ENCODE data around the gene CCT6A.
"Not testable (repeated sequence)": the region's sequence is repeated elsewhere in the genome, so short reads cannot be mapped to it uniquely, and the experiment has no call there.

CCT6A gene

DNA sequence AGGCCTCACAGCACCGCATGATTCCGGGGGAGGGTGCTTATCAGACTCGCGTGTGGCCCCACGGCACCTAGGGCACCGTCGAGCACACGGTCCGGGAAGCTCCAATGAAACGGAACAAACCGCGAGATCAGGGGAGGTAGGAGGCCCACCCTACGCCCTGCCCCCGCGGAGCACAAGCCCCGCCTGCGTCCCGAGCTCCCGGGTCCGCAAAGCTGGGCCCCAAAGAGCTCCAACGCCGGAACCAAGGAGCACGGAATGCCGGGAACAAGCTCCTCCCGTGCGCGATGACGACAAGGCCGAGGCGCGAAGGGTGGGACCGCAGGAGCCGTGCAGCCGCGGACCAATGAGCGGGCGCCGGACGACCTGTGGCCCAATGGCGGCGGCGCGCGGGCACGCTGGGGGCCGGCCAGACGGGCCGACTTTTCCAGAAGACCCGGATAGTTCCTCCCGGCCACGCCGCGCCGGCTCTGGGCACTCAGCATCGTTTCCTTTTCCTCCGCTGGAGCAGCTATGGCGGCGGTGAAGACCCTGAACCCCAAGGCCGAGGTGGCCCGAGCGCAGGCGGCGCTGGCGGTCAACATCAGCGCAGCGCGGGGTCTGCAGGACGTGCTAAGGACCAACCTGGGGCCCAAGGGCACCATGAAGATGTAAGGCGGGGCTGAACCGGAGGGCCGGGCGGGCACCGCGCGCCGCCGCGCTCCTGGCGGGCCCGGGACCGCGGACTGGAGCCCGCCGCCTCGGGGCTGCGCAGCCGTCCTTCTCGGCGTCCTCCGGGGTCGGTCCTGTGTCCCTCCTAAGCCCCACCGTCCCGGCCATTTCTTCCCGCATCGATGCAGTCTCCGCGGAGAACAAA lies at the start of gene CCT6A, which contains the start of gene PSPH:
Gene CCT6A (plus strand): TSS at position 427 of the 853 bp plus-strand sequence. CDS start 84 bp downstream, at position 511.
Gene PSPH (minus strand): TSS at position 106 of the 853 bp plus-strand sequence. CDS start 30,232 bp downstream, outside the sequence.
- DNase-seq = peak; percentile 98 to 99

GRCh38 chr7:56003749-56004148 lies 47.8 kb upstream of the CCT6A start:
- DNase-seq = no peak

GRCh38 chr7:56007167-56007652 lies 44.4 kb upstream of the CCT6A start:
- no peak for DNase-seq

DNA sequence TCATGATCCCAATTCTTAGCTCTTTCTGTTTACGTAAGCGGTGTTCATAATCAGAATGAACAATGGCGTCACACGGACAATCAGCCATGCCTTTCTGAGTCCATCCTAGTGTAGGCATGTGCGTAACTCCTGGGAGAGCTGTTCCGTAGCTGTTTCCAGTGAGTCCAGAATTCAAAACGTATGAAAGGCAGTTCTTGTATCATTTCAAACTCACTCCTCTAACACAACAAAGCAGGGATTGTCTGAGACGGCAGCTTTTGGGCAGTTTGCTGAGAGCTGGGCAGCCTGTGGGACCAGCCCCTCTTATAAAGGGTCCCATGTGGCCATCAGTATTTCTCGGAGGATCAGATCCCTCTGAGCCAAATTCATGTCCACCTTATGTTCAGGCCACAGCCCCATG lies 43.7 kb upstream of the CCT6A start:
- DNase-seq = no peak

GRCh38 chr7:56009695-56010094 lies 41.9 kb upstream of the CCT6A start:
- DNase-seq = no peak

GRCh38 chr7:56017015-56017414 lies 34.5 kb upstream of the CCT6A start:
- not testable (repeated sequence) for DNase-seq

- DNase-seq = no peak
These were observed 32.1 kb upstream of the CCT6A start for GRCh38 chr7:56019501-56019900.

DNA sequence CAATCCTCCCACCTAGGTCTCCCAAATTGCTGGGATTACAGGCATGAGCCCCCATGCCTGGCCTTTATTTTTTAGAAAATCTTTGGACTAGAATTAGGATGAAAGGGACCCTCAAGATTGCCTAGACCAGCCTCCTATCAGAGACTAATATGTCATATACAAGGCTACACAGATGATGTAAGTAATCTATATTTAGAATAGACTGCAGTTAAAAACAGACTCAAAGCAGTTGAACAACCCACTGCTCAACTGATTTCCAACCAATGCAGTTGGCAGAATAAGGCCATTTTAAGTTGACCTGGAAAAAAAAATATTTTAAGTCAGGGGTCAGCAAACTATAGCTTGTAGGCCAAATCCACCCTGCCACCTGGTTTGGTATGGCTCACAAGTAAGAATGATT lies 28.1 kb upstream of the CCT6A start:
- no peak for DNase-seq

GRCh38 chr7:56026538-56026937 lies 25.0 kb upstream of the CCT6A start:
- no peak for DNase-seq

DNA sequence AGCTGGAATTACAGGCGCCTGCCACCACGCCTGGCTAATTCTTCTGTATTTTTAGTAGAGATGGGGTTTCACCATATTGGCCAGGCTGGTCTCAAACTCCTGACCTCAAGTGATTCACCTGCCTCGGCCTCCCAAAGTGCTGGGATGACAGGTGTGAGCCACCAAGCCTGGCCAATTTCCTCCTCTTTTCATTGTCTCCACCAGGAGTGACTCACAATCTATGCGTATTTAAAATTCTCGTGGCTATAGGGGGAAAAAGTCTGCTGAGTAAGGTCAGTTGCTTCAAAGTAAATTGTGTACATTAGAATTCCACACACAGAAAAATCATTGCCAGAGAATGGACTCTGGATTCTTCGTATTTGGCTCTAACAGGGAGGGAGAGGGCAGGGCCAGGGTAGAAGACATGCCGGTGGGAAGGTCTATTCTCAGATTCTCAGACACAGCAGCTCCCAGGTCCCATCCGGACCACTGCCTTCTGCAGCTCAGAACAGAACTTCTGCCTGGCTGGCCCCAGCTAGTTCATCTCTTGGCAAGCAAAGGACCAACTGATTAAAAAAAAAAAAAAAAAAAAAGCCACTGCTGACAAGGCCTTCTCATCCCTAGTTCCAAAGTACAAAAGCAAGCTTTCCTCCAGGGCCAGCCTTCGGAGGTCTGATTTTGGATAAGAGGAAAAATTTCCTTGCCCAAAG lies 22.5 kb upstream of the CCT6A start:
- DNase-seq = no peak

- no peak for DNase-seq
These were observed 21.2 kb upstream of the CCT6A start for GRCh38 chr7:56030340-56030739.

GRCh38 chr7:56031556-56031955 lies 20.0 kb upstream of the CCT6A start:
- DNase-seq = not testable (repeated sequence)

DNA sequence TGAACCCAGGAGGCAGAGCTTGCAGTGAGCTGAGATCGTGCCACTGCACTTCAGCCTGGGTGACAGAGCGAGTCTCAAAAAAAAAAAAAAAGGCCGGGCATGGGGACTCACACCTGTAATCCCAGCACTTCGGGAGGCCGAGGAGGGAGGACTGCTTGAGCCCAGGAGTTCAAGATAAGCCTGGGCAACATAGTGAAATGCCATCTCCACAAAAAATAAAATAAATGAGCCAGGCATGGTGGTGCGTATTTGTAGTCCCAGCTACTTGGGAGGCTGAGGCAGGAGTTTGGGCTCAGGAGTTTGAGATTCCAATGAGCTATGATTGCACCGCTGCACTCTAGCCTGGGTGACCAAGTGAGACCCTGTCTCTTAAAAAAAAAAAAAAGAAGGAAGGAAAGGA lies 19.0 kb upstream of the CCT6A start:
- not testable (repeated sequence) for DNase-seq

GRCh38 chr7:56033671-56034432 lies 17.7 kb upstream of the CCT6A start:
- peak; percentile 97 for DNase-seq

- no peak for DNase-seq
These were observed 10.8 kb upstream of the CCT6A start for GRCh38 chr7:56040730-56041129.

DNA sequence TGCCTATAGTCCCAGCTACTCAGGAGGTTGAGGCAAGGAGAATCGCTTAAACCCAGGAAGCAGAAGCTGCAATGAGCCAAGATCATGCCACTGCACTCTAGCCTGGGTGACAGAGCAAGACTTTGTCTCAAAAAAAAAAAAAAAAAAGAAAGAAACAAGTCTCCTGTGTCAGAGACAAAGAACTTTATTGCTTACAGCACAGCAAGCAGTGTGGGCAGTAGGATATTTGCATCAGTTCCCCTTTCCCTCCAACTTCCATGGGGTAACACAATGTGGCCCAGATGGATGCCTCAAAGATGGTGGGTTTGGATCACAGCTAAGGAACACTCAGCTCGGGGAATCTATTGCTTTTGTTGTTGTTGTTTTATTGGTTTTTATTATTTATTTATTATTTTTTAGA lies 5.8 kb upstream of the CCT6A start:
- not testable (repeated sequence) for DNase-seq

DNA sequence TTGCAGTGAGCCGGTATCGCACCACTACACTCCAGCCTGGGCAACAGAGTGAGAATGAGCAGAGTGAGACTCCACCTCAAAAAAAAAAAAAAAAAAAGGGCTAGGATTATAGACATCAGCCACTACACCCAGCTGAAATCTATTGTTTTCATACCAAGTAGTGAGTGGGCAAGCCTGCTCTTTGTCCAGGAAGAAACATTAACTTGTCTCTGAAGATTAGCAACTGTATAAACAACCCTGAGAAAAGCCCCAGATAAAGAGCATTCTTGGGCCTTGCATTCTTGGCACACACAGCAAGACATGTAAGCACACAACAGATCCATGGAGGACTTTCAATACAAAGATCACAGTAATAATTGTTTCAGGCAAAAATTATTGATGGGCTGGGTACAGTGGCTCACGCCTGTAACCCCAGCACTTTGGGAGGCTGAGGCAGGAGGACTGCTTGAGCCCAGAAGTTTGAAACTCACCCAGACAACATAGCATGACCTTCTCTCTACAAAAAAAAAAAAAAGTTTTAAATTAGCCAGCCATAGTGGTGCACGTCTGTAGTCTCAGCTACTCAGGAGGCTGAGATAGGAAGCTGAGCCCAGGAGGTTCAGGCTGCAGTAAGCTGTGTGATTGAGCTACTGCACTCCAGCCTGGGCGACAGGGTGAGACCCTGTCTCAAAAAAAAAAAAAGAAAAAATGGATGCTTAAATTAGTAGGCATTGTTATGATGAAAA lies 4.7 kb upstream of the CCT6A start:
- no peak for DNase-seq

GRCh38 chr7:56047446-56048116 lies 4.0 kb upstream of the CCT6A start:
- not testable (repeated sequence) for DNase-seq

GRCh38 chr7:56048245-56048644 lies 3.3 kb upstream of the CCT6A start:
- DNase-seq = no peak

DNA sequence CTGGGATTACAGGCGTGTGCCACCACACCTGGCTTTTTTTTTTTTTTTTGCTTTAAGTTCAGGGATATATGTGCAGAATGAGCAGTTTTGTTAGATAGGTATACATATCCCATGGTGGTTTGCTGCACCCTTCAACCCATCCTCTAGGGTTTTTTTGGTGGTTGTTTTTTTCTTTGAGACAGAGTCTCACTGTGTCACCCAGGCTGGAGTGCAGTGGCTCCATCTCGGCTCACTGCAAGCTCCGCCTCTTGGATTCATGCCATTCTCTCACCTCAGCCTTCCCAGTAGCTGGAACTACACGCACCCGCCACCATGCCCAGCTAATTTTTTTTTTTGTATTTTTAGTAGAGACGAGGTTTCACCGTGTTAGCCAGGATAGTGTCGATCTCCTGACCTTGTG lies 2.8 kb upstream of the CCT6A start:
- not testable (repeated sequence) for DNase-seq

GRCh38 chr7:56051053-56051338 lies 569 bp upstream of the CCT6A start:
- no peak for DNase-seq

DNA sequence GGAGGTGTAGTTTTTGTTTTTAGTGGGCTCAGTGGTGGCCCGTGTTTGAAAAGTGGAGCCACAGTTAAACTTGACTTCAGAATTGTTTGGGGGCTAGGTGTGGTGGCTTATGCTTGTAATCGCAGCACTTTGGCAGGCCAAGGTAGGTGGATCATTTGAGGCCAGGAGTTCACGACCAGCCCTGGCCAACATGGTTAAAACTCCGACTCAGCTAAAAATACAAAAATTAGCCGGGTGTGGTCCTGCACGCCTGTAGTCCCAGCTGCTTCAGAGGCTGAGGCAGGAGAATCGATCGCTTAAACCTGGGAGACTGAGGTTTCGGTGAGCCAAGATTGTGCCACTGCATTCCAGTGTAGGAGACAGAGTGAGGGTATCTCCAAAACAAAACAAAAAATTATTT lies 1.8 kb downstream of the CCT6A start:
- no peak for DNase-seq

All from Kasumi-1 (cell line).